Neuronal stem cell (in vitro differentiated cells): ENCODE measurements around the gene SPIRE2.
A peak's percentile ranks its signal among the peaks of the same experiment; 100 is the strongest.

Experiments
- DNase-seq: peaks from one replicate; pipeline ENCODE4 v3.0.0-alpha.2; 2013; ENCODE audit warnings: low spot score
- H2AFZ ChIP-seq: one replicate; pipeline ENCODE4 v1.6.1; 2013; ENCODE audit warnings: mild to moderate bottlenecking, low read length, inconsistent platforms
- H2AK5ac ChIP-seq: 2 replicates; pipeline ENCODE4 v1.6.1; 2013; ENCODE audit warnings: low read depth, mild to moderate bottlenecking, inconsistent platforms, low read length, moderate library complexity, mixed read lengths
- H2BK120ac ChIP-seq: 2 replicates; pipeline ENCODE4 v1.6.1; 2013; ENCODE audit warnings: low read depth, mild to moderate bottlenecking, inconsistent platforms, low read length, moderate library complexity, mixed read lengths
- H2BK12ac ChIP-seq: one replicate; pipeline ENCODE4 v1.6.1; 2013; ENCODE audit warnings: low read length, inconsistent platforms
- H2BK15ac ChIP-seq: 2 replicates; pipeline ENCODE4 v1.6.1; 2013; ENCODE audit warnings: mild to moderate bottlenecking, low read length, inconsistent platforms, mixed read lengths
- H2BK5ac ChIP-seq: one replicate; pipeline ENCODE4 v1.6.1; 2013; ENCODE audit warnings: inconsistent platforms, mild to moderate bottlenecking, low read length, moderate library complexity
- H3K14ac ChIP-seq: one replicate; pipeline ENCODE4 v1.6.1; 2013; ENCODE audit warnings: low read length, inconsistent platforms
- H3K18ac ChIP-seq: 2 replicates; pipeline ENCODE4 v1.6.1; 2013; ENCODE audit warnings: low read length, inconsistent platforms
- H3K23ac ChIP-seq: 2 replicates; pipeline ENCODE4 v1.6.1; 2013; ENCODE audit warnings: low read depth, mild to moderate bottlenecking, mixed read lengths, low read length, inconsistent platforms; ENCODE audit not compliant: poor library complexity
- H3K27ac ChIP-seq: replicated peaks from 3 replicates; pipeline ENCODE4 v1.5.1; 2013; ENCODE audit warnings: low read length, inconsistent platforms
- H3K27me3 ChIP-seq, 3 experiments: 2 replicates each; pipeline ENCODE4 v1.6.1; 2013; ENCODE audit warnings: low read length in 3 of 3, mild to moderate bottlenecking in 2 of 3, inconsistent platforms in 1 of 3, low read depth in 1 of 3, mixed read lengths in 1 of 3, moderate library complexity in 1 of 3; ENCODE audit not compliant: control insufficient read depth in 3 of 3, insufficient read depth in 3 of 3
- H3K36me3 ChIP-seq, 2 donors: replicated peaks in 1 of 2; 2 replicates each; pipeline ENCODE4 v1.6.1; 2013; ENCODE audit warnings: low read length in 2 of 2; ENCODE audit not compliant: control insufficient read depth in 2 of 2, insufficient read depth in 2 of 2
- H3K4ac ChIP-seq: 2 replicates; pipeline ENCODE4 v1.6.1; 2013; ENCODE audit warnings: inconsistent platforms, mild to moderate bottlenecking, low read length, moderate library complexity
- H3K4me1 ChIP-seq, 2 donors: 1 replicate in 1 of 2; 2 replicates in 1 of 2; pipeline ENCODE4 v1.6.1; 2013; ENCODE audit warnings: low read length in 2 of 2, low read depth in 1 of 2; ENCODE audit not compliant: control insufficient read depth in 2 of 2, insufficient read depth in 1 of 2
- H3K4me2 ChIP-seq: one replicate; pipeline ENCODE4 v1.6.1; 2013; ENCODE audit warnings: mild to moderate bottlenecking, low read length, inconsistent platforms; ENCODE audit not compliant: insufficient read depth, poor library complexity, severe bottlenecking
- H3K4me3 ChIP-seq, 2 donors: 2 replicates each; pipeline ENCODE4 v1.5.1; 2013; ENCODE audit warnings: low read length in 2 of 2, mild to moderate bottlenecking in 2 of 2, inconsistent platforms in 1 of 2, moderate library complexity in 1 of 2
- H3K79me1 ChIP-seq: one replicate; pipeline ENCODE4 v1.6.1; 2013; ENCODE audit warnings: low read depth, mild to moderate bottlenecking, inconsistent platforms, low read length, moderate library complexity
- H3K9ac ChIP-seq: one replicate; pipeline ENCODE4 v1.6.1; 2013; ENCODE audit warnings: mild to moderate bottlenecking, low read depth, low read length, inconsistent platforms; ENCODE audit not compliant: poor library complexity
- H3K9me3 ChIP-seq, 2 donors: replicated peaks in 1 of 2; 2 replicates each; pipeline versions ENCODE3 to v1.6.1; 2013; ENCODE audit warnings: low read length in 2 of 2, mild to moderate bottlenecking in 2 of 2, inconsistent platforms in 1 of 2, low read depth in 1 of 2, mixed read lengths in 1 of 2, moderate library complexity in 1 of 2; ENCODE audit not compliant: control insufficient read depth in 2 of 2, insufficient read depth in 1 of 2
- H4K8ac ChIP-seq: one replicate; pipeline ENCODE4 v1.6.1; 2013; ENCODE audit warnings: low read depth, mild to moderate bottlenecking, inconsistent platforms, low read length, moderate library complexity
- H4K91ac ChIP-seq: one replicate; pipeline ENCODE4 v1.6.1; 2013; ENCODE audit warnings: low read length, low read depth, mild to moderate bottlenecking, inconsistent platforms; ENCODE audit not compliant: poor library complexity
- WGBS, 2 donors: extraction: QIAGEN DNeasy Blood & Tissue Kit; methylation state at CpG; one replicate each; pipeline ENCODE4 v1.1.7; 2013; ENCODE audit warnings: missing lambda C conversion rate in 2 of 2, mixed read lengths in 1 of 2; ENCODE audit not compliant: insufficient read length in 2 of 2, insufficient replicate concordance in 1 of 2; ENCODE audit errors: extremely low coverage in 2 of 2; 5-methylcytosine and 5-hydroxymethylcytosine counted together

SPIRE2 gene

GRCh38 chr16:89919535-89920406 lies 91.5 kb downstream of the SPIRE2 start:
- H3K4me2 ChIP-seq, result no peak overlapping the region
- no peaks in the 10 kb centered on the region for H3K9me3 ChIP-seq
- H4K91ac ChIP-seq, result no peak overlapping the region
- no peak overlapping the region for H2AFZ ChIP-seq
- H4K8ac ChIP-seq, result no peak overlapping the region
- no peaks in the 10 kb centered on the region for H3K36me3 ChIP-seq
- H3K27me3 ChIP-seq, result no peaks in the 10 kb centered on the region
- H3K4me1 ChIP-seq, result peaks cover 15 to 28% of the 10 kb centered on the region in 2 donors
- H2BK5ac ChIP-seq, result peak overlapping the region; percentile 14
- peak overlapping the region in 1 of 2 donors; percentile 2 for H3K4me3 ChIP-seq
- H3K4ac ChIP-seq, result peak overlapping the region; percentile 57
- H3K9ac ChIP-seq, result peak overlapping the region; percentile 74
- no peak overlapping the region for H3K27ac ChIP-seq
- peak overlapping the region; percentile 99 for H3K23ac ChIP-seq
- no CpG with 5 or more reads among the region's 52 CpGs for WGBS, 2 donors
- peak overlapping the region; percentile 97 for H2BK12ac ChIP-seq
- peak overlapping the region; percentile 83 for H3K18ac ChIP-seq
- H2BK15ac ChIP-seq, result peak overlapping the region; percentile 93
- peak overlapping the region; percentile 72 for H2AK5ac ChIP-seq
- H2BK120ac ChIP-seq, result peak overlapping the region; percentile 84
- H3K79me1 ChIP-seq, result peaks cover 4% of the 10 kb centered on the region
- no peak for DNase-seq
- no peak overlapping the region for H3K14ac ChIP-seq

- H2BK12ac ChIP-seq, result no peak overlapping the region
- no peak overlapping the region for H4K91ac ChIP-seq
- H3K4me3 ChIP-seq, result no peak overlapping the region
- no peaks in the 10 kb centered on the region for H3K27me3 ChIP-seq
- peak overlapping the region; percentile 68 for H3K18ac ChIP-seq
- peak overlapping the region; percentile 72 for H2AK5ac ChIP-seq
- peak overlapping the region; percentile 1 for H2BK15ac ChIP-seq
- no peak overlapping the region for H3K4me2 ChIP-seq
- peak overlapping the region; percentile 1 for H3K27ac ChIP-seq
- no peak for DNase-seq
- H3K36me3 ChIP-seq, result peaks cover 0 to 8% of the 10 kb centered on the region in 2 donors
- no peak overlapping the region for H3K23ac ChIP-seq
- H2BK120ac ChIP-seq, result no peak overlapping the region
- H2AFZ ChIP-seq, result no peak overlapping the region
- H4K8ac ChIP-seq, result no peak overlapping the region
- H3K14ac ChIP-seq, result peak overlapping the region; percentile 9
- no peaks in the 10 kb centered on the region for H3K9me3 ChIP-seq
- H3K4me1 ChIP-seq, result peaks cover 20 to 31% of the 10 kb centered on the region in 2 donors
- no CpG with 5 or more reads among the region's 6 CpGs for WGBS, 2 donors
- no peak overlapping the region for H3K4ac ChIP-seq
- H3K79me1 ChIP-seq, result peaks cover 6% of the 10 kb centered on the region
- H2BK5ac ChIP-seq, result peak overlapping the region; percentile 14
- peak overlapping the region; percentile 81 for H3K9ac ChIP-seq
Observed at GRCh38 chr16:89920723-89921122, 92.4 kb downstream of the SPIRE2 start.
